ENCODE data around the gene SEC14L5.
"Not testable (repeated sequence)": the region's sequence is repeated elsewhere in the genome, so short reads cannot be mapped to it uniquely, and the experiment has no call there.

SEC14L5 gene

DNA sequence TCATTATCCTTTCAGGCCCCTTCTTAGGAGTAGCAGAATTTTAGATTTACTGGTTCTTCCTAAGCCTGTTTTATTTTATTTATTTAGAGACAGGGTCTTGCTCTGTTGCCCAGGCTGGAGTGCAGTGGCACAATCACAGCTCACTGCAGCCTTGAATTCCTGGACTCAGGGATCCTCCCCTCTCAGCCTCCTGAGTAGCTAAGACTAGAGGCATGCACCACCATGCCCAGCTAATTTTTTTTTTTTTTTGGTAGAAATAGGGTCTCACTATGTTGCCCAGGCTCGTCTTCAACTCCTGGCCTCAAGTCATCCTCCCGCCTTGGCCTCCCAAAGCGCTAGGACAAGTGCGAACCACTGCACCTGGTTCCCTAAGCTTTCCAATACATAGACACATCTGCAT is 28.5 kb upstream of the SEC14L5 start:
- DNase-seq (ENCODE audit: low read depth in 2 of 2, low spot score in 1 of 2) = not testable (repeated sequence)

DNA sequence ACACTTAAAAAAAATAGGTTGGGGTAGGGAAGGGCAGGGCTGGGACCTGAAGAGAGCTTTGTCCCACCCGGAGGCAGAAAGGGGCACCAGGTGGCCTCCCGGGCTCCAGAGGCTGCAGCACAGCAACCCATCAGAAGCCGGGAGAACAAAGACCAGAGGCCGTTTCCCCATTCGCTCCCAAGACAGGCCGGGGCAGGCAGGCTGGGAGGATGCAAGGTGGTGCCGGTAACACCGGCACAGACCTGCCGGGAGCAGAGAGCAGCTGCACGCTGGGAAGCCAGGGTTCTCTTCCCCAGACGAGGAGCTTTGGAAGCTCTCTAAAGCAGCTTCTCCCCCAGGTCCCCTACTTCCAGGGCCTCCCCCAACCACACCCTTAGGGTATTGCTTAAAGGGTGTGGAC is 26.7 kb upstream of the SEC14L5 start:
- DNase-seq (ENCODE audit: low read depth in 2 of 2, low spot score in 1 of 2) = no peak

DNA sequence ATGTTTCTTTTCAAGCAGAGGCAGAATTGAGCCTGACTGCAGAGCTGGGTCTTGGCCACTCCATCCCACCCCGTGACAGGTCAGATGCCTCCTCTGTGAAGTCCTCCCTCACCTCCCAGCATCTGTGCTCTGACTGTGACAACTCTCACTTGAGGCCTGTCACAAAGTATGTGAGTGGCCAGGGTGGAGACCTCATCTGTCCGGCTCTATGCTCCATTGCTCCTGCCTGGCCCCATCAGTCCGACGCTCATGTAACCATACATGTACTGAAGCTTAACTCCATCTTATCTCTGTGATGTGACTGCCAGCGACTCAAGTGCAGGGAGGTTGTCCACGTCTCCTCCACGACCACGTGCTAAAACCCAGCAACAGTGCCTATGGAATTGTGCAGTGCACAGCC is 24.7 kb upstream of the SEC14L5 start:
- no peak for DNase-seq (ENCODE audit: low read depth in 2 of 2, low spot score in 1 of 2)

DNA sequence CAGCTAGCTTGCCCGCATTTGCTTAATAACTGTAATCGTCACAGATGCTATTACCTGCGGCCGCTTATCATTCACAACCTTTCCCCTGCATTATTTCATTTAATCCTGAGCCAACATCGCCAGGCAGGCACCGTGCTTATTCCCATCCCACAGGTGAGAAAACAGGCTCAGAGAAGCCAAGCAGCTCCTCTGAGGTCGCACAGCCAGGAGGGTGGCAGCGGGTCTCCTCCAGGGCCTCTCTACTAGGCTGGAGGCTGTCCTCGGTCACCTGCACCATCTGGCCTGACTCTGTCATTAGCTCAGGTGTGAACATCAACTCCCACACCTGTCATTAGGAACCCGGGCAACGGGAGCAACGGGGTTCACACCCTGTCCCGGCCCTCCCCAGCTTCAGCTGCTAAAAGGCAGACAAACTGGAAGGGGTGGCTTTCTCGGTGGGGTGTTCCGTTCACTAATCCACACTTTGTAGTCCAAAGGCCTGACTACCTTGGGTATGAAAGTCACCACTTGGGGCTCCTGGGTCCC is 24.2 kb upstream of the SEC14L5 start:
- DNase-seq (ENCODE audit: low read depth in 2 of 2, low spot score in 1 of 2) = no peak

DNA sequence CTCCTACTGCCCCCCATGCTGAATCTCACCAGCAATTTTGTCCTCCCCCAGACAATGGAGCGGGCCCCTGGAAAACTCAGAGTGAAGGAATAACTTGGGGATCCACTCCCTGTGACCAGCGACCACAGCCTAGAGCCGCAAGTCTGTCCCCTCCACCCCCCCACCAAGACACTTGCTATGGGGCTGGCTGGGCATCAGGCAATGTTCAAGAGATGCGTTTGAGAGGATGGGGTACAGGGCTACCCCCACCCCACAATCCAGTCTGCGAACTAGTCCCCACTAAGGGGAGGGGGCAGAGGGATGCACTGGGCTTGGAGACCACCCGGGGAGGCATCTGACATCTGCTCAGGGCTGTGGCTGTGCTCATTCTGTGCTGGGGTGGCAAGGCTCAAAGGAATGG is 23.5 kb upstream of the SEC14L5 start:
- DNase-seq (ENCODE audit: low read depth in 2 of 2, low spot score in 1 of 2) = no peak

DNA sequence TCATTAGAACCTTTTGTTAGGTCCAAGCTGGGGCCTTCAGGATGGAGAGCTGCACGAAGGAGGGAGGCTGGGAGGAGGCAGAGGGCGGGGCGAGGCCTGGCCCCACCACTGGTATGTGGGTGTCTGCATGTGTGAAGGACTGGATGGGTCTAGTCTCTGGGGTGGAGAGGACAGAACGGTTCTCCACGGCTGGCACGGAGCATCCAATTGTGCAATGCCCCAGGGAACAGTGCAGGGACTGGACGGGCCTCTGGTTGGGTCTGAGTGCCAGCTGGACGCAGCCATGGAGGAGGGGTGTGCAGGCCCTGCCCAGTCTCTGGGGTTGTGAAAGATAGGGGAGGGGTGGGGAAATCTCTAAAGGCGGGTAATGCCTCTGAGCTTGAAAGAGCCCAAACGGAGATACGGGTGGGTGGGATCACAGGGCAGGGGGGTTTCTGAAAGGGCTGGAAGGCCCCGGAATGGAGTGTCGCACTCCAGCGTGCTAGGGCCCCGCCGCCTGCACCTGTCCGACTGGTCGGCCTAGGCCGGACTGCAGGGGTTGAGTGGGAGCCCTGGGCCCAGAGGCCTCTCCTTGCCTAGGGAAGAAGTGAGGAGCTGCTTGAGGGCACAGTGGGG is 22.8 kb upstream of the SEC14L5 start:
- no peak for DNase-seq (ENCODE audit: low read depth in 2 of 2, low spot score in 1 of 2)

DNA sequence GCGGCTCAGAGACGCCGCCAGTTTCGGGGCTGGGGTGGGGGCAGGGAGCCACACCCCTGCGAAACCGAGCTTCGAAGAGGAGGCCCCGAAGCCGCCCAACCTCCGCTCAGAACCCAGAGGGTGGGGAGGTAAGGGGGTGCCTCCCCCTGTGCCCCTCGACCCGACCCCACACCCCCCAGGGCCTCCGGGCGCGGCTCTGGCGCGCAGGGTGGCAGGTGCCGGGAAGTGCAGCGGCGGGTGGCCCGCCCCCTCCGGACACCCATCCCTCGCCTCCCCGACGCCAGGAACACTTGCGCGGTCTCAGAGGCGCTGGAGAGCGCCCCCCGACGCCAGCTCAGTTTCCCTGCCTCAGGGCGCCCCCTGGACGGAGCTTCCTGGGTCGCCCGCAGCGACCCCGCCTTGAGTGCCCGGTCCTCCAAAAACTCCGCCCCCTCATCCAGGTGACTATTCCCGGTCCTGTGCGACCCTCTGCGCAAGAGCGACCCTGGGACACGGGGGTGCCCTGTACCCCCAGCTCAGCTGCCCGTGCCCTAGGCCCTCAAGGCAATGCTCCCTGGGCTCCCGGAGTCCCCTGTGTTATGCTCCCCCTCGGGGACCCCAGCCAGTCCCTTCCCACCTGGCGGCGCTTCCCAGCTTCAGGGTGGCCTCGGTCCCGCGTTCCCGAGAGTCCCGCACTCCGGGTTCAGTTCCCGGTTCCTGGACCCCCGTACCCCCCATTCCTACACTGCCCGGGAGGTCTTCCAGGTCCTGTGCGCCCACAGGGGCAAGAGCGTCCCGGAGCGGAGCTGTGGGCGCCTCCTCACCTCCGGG is 21.7 kb upstream of the SEC14L5 start:
- no peak for DNase-seq (ENCODE audit: low read depth in 2 of 2, low spot score in 1 of 2)

DNA sequence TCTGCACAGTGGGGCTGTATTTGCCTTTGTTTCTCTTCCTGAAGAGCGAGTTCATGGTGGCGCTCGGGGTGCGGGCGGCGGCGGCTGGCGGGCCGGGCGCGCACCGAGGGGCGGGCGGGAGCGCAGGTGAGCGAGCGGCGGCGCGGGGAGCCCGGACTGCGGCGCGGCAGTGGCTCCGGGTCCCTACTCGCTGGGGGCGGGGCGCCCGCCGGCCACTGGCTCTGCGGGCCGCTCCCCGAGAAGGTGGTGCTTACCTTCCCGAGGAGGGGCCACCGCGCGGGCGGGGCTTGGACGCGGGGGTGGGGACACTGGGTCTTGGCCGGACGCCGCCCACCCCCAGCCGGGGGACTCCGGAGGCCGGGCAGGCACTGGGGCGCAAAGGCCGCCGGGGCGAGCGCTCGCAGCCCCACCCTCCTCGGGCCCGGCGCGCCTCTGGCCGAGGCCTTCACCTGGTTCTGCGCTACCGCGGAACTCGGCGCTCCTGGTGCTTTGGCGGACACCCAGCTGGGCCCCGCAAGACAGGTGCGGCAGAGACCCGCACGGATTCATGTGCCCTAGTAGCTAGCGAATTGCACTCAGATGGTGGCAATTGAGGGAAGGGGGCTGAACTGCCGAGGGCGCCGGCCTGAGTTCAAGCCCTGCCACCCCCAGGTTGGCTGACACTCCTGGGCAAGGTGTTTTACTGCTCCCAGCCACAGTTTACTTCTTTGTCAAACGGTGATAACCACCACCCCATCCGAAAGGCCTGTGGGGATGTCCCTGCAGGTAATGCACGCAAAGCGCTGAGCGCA is 20.9 kb upstream of the SEC14L5 start, which contains the start of gene PPL:
Gene PPL, minus strand, starts transcription at position 158 of the 791 bp plus-strand sequence. Its CDS starts 103 bp downstream, at position 55.
- DNase-seq (ENCODE audit: low read depth in 2 of 2, low spot score in 1 of 2) = no peak

DNA sequence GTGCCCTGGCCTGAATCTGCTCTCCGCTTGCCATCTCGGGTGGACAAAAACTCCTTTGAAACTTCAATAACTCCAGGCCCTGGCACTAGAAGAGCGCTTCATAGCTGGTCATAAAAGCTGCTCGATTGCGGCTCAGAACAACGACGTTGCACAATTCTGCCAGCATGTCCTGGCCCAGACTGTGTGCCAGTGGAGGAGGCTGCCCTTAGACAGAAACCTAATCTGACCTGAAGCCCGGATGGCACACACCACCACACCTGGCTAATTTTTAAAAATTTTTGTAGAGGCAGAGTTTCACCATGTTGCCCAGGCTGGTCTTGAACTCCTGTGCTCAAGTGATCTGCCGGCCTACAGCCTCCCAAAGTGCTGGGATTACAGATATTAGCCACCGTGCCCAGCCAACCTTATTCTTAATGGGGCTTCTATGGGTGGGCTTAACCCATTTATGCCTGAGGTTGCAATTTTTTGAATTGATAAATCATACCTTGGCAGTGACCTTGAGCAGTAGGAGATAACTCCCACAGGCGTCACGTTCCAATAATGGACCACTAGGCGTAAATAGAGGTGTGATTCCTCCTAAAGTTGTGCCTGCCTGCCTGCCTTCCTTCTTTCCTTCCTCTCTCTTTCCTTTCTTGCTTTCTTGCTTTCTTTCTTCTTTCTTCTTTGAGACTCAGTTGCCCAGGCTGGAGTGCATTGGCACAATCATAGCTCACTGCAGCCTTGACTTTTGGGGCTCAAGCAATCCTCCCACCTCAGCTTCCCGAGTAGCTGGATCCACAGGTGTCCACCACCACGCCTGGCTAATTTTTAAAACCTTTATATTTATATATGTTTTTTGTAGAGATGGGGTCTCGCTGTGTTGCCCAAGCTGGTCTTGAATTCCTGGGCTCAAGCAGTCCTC is 20.1 kb upstream of the SEC14L5 start:
- no peak for DNase-seq (ENCODE audit: low read depth in 2 of 2, low spot score in 1 of 2)

DNA sequence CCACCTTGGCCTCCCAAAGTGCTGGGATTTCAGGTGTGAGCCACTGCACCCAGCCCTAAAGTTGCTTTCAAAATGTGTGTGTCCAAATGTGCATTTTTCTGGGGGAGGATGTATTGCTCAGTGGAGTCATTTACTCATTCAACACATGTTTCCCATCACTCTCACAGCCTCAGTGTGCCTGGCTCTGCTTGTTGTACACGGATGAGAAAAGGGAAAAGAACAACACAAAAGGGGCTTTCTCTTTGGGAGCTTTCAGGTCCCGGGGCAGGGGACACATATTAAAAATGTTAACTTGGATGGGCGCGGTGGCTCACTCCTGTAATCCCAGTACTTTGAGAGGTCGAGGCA is 19.5 kb upstream of the SEC14L5 start:
- DNase-seq (ENCODE audit: low read depth in 2 of 2, low spot score in 1 of 2) = no peak

DNA sequence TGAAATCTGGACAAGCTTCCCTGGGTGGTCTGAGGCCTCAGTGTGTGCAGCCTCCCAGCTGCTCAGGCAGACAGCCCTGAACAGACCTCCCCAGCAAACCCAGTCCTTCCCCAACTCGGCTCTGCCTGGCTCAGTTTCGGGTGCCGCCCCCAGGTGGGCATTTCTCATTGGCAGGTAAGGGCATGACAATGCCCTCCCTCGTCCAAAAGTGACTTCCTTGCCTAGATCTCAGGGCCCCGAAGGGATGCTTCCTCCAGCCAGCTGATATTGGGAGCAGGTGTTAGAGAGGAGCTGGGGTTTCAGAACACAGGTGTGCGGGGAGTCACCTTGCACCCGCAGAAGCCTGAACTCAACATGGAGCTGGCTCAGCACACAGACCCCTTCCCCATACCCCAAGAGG is 17.4 kb upstream of the SEC14L5 start:
- no peak for DNase-seq (ENCODE audit: low read depth in 2 of 2, low spot score in 1 of 2)

DNA sequence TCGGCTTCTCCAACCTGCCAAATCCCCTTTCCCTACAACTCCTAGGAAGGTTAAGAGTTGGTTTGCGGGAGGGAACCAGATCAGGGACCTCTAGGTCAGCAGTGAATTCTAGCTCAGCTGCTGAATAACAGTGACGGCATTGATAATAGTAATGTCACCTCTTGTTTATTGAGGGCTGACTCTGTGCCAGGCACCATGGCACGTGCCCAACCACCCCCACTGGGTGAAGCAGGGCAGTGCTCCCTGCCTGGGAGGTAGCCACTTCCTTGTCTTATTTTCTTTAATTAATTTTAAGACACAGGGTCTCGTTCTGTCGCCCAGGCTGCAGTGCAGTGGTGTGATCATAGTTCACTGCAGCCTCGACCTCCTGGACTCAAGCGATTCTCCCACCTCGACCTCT is 15.6 kb upstream of the SEC14L5 start:
- DNase-seq (ENCODE audit: low read depth in 2 of 2, low spot score in 1 of 2) = no peak

DNA sequence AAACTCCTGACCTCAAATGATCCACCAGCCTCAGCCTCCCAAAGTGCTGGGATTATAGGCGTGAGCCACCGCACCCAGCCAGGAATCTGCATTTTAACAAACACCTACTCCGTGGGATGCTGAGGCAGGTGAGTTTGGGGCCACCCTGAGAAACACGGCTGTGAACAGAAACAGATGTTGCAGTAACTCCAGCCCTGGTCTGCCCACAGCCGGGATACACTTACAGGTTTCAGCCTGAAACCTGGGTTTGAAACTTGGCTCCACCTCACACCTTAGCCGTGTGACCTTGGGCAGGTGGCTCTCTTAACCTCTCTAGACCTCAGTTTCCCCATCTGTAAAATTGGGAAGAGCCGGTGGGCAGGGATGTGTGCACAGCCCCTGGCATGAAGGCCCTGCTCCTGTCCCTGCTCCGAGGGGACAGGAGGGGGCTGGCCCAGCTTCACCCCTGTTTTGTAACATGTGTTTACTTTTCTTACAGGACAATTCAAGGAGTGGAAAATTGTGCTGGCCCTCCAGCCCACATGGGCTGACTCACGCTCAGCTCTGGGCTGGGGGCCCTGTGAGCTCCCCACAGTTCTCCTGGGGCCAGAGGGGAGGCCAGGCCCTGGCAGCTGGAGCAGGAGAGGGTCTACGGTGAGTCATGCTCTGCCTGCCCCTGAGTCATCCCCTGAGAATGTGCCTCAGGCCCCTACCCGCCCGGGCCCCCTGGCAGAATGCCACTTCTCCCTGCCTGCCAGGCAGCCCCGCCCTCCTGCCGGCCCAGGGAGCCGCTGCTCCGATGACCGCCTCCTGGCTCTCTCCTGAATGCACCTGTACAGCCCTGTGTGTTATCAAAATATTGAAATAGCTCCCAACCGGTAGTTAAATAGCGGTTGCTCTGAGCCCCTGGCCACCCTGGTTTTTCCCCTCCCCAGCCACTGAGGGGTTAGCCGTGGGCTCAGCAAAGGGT is 13.5 kb upstream of the SEC14L5 start:
- DNase-seq (ENCODE audit: low read depth in 2 of 2, low spot score in 1 of 2) = no peak

DNA sequence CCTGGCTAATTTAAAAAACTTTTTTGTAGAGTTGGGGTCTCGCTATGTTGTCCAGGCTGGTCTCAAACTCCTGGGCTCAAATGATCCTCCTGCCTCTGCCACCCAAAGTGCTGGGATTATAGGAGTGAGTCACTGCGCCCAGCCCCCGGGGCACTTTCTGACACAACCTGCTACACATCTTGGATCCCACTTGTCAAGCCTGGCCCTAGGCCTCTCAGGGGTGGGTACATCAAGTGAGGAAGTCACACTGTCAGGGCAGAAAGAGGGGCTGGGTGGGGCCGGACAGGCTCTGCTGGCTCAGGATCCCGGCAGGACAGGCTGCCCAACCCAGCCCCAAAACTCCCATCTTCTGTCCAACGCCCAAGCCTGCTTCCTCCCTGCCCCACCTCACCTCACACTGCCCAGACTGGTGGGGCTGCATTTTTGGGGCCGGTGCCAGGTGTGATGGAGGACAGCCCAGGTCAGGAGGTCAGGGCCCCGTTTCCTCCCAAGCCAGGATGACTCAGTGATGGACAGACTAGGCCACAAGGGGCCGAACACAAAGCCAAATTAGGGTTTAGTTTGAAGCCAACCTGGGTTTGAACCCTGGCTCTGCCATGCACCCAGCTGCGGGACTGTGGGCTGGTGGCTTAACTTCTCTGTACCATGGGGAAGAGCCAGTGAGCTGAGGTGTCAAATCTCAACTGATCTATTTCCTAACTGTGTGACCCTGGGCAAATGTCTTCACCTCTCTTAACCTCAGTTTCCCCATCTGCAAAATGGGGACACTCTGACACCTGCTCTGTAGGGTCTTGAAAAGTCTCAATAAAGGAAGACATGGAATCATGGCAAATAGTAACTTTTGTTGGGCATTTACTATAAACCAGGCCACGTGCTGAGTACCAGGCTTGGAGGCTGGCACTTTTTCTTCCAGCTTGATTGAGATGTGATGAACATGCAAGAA is 12.3 kb upstream of the SEC14L5 start:
- DNase-seq (ENCODE audit: low read depth in 2 of 2, low spot score in 1 of 2) = no peak

DNA sequence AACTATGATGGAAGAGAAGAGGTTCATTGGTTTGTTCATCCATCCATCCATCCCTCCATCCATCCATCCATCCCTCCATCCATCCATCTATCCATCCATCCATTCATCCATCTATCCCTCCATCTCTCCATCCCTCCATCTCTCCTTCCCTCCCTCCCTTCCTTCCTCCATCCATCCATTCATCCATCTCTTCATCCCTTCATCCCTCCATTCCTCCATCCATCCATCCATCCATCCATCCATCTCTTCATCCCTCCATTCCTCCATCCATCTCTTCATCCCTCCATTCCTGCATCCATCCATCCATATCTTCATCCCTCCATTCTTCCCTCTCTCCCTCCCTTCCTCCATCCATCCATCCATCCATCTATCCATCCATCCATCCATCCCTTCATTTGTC is 11.2 kb upstream of the SEC14L5 start:
- DNase-seq (ENCODE audit: low read depth in 2 of 2, low spot score in 1 of 2) = no peak

DNA sequence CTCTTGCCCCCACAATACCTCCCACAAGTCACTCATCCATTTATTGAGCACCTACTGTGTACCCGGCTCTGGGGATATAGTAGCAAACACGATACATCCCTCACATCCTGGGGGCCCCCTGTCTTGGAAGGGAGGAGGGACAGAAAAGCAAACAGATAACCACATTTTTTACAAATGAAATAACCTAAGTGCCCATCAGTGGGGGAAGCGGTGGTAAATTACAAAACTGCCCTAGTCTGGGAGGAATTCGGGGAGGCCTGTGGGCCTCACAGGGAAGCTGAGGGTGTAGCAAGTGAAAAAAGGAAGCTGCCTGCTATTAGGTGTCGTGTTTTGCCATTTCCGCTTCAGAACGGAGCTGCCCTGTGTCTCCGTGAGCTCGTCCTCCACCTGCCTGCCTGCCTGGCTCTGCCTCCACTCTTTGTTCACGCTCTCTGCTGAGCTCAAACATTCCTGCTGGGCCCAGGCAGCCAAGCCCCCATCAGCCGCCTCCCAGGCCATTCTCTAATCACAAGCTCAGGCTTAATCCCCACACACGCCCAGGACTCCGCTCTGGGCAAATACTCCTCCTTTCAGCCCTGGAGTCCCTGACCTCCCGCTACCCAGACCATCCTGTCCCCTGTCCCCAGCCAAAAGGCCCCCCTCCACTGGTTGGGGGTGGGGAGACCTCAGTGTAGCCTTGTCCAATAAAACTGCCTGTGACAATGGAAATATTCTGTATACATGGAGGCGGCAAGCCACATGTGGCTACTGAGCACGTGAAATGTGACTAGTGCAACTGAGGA is 10.2 kb upstream of the SEC14L5 start:
- no peak for DNase-seq (ENCODE audit: low read depth in 2 of 2, low spot score in 1 of 2)

DNA sequence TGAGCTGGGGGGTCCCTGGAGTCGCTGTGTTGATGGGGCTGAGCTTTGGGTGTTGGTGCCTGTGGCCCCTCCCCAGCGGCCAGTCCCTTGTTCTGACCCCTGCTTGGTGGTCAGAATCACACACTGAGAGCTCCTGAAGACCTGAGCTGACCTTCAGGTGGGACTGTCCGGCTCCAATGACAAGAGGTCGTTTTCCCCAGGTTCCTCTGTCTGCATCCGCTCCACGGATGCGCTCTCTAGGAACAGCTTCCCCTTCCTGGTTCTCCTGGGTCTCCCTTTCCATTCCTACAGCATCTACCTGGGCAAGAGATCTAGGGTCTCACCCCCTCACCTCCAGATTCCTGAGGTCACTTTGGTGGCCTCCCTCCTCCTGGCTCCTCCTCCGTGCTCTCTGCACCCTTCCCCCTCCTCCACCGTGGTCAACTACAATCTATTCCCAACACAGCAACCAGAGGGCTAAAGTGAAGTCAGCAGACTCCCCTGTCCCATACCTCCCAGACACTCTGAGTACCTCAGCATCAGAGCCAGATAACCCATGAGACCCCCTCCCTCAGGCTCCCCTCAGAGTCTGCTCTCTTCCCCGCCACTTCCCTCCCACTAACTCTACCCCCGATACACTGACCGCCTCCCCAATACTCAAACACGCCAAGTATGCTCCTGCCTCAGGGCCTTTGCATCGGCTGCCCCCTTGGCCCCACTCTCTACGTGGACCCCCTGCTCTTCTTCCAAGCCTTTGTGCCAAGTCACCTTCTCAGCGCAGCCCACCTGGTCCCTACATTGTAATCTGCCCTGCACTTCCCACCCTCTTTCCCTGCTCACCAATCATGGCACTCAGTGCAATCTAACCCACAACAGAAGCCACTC is 9.0 kb upstream of the SEC14L5 start:
- DNase-seq (ENCODE audit: low read depth in 2 of 2, low spot score in 1 of 2) = no peak

All from stimulated activated CD8-positive, alpha-beta memory T cell treated with anti-CD3 and anti-CD28 coated beads, Interleukin-4, amount 100 ng/mL, for 4 hours (primary cell).